Measurements from ENCODE around the gene MCC. TPM values are rescaled to one million over a fixed set of nuclear protein-coding genes. Genes with fewer than 3 reads are reported as not detected.

MCC gene
- total RNA-seq, 1 experiment from 2014 or later, result 7.6 TPM

DNA sequence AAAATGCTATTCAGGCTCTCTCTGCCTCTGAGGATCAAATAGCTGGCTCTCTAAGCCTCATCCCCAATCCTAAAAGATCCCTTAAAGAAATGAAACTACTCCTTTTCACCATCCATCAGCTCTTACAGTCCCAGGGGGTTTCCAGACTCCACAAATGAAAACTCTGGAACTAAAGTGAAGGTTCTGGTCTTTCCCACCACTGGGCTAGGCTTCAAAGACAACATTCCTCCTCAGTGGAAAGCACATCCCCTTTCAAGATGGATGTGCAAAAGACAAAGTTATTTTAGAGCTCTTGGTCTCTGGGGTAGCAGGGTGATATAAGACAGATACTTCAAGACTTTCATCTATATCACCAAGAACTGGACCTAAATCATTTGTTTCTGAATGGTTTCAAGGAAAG is 404.8 kb downstream of the MCC start:
- Histone ChIP-seq H3T11ph (ENCODE audit: low read length) (no peak overlapping the region), H3K4ac (ENCODE audit: low read depth, low read length) (no peak overlapping the region), H2BK12ac (ENCODE audit: insufficient read length, low read depth, low read length) (no peak overlapping the region), H4K8ac (replicated peaks; ENCODE audit: insufficient read length, low read depth, low read length) (no peak overlapping the region), H4K91ac (ENCODE audit: insufficient read length, low read depth, low read length) (no peak overlapping the region), H4K5ac (ENCODE audit: insufficient read length, low read depth, low read length) (no peak overlapping the region), H3K79me2 (ENCODE audit: insufficient read depth, low read length) (0 out of 2 replicates have a peak, but pooled peaks cover 1% of the 10 kb centered on the region), H4K20me1 (ENCODE audit: control insufficient read depth, insufficient read depth, insufficient read length) (no peaks in the 10 kb centered on the region), H3K4me1 (ENCODE audit: insufficient read depth, low read length) (no peaks in the 10 kb centered on the region), H3K56ac (ENCODE audit: insufficient read length, low read depth, low read length) (no peak overlapping the region), H3K14ac (ENCODE audit: insufficient read depth, low read length) (no peak overlapping the region), H3K23ac (ENCODE audit: insufficient read length, low read depth, low read length) (no peak overlapping the region), H3K27ac (ENCODE audit: insufficient read length, low read depth, low read length) (no peak overlapping the region), H3K18ac (ENCODE audit: insufficient read length, low read depth, low read length) (no peak overlapping the region), H3K23me2 (ENCODE audit: insufficient read length, low read depth, low read length, poor library complexity, severe bottlenecking) (no peaks in the 10 kb centered on the region), H2AK5ac (ENCODE audit: insufficient read length, low read length) (no peak overlapping the region), H3K79me1 (ENCODE audit: insufficient read depth, low read depth, low read length, poor library complexity, severe bottlenecking) (no peaks in the 10 kb centered on the region), H2BK120ac (ENCODE audit: low read depth, low read length, poor library complexity, severe bottlenecking) (no peak overlapping the region), H3K4me2 (ENCODE audit: insufficient read depth, insufficient read length, low read length) (no peak overlapping the region), H2BK5ac (ENCODE audit: insufficient read length, low read length) (no peak overlapping the region), H2BK15ac (ENCODE audit: low read depth, low read length) (no peak overlapping the region), H2AFZ (ENCODE audit: low read length) (no peak overlapping the region), H3K9me3 (ENCODE audit: control insufficient read depth, low read depth, low read length) (no peaks in the 10 kb centered on the region), H2BK20ac (ENCODE audit: low read depth, low read length, poor library complexity, severe bottlenecking) (no peak overlapping the region), H3K9ac (ENCODE audit: extremely low read depth, insufficient read length, low read length) (no peak overlapping the region), H3K27me3 (ENCODE audit: insufficient read depth, low read length) (no peaks in the 10 kb centered on the region)
- DNase-seq, result no peak
- Mint-ChIP-seq H3K4me3 (no peak overlapping the region), H3K9me3 (peaks cover 2 to 3% of the 10 kb centered on the region in 2 experiments; a peak in 4 of 5 replicates), H3K36me3 (ENCODE audit: insufficient read depth in 1 of 3, low read depth in 3 of 3) (peaks cover 12 to 34% (median 25%) of the 10 kb centered on the region in 3 experiments), H3K27me3 (ENCODE audit: low read depth) (peaks cover 46% of the 10 kb centered on the region), H3K27ac (0 out of 7 replicates have a peak overlapping the region, but pooled peaks of 1 of the 3 experiments have one; percentile 12), H3K4me1 (peaks cover 11 to 13% of the 10 kb centered on the region in 2 experiments)
- TF ChIP-seq, protein P1, sequence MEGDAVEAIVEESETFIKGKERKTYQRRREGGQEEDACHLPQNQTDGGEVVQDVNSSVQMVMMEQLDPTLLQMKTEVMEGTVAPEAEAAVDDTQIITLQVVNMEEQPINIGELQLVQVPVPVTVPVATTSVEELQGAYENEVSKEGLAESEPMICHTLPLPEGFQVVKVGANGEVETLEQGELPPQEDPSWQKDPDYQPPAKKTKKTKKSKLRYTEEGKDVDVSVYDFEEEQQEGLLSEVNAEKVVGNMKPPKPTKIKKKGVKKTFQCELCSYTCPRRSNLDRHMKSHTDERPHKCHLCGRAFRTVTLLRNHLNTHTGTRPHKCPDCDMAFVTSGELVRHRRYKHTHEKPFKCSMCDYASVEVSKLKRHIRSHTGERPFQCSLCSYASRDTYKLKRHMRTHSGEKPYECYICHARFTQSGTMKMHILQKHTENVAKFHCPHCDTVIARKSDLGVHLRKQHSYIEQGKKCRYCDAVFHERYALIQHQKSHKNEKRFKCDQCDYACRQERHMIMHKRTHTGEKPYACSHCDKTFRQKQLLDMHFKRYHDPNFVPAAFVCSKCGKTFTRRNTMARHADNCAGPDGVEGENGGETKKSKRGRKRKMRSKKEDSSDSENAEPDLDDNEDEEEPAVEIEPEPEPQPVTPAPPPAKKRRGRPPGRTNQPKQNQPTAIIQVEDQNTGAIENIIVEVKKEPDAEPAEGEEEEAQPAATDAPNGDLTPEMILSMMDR (conservative IDR thresholded peaks at IDR 0.05), result no peak

Measured in H9 (cell line).